Upper lobe of left lung (tissue), 6 donors: ENCODE data around the gene CDKN2AIPNL. TPM values are rescaled to one million over a fixed set of nuclear protein-coding genes. Genes with fewer than 3 reads are reported as not detected.
A peak's percentile ranks its signal among the peaks of the same experiment; 100 is the strongest.

Source experiments
- ATAC-seq, 2 donors: fragments of 200-7000 bp; cut with Tn5 transposase; one replicate each; pipeline ENCODE4 v1.9.1; 2022; ENCODE audit warnings: mild to moderate bottlenecking in 2 of 2, moderate library complexity in 2 of 2; ENCODE audit not compliant: low FRiP score in 2 of 2
- DNase-seq, 2 donors: peaks; one replicate each; pipeline ENCODE4 v3.0.0-alpha.2; 2019 to 2020
- H3K27ac ChIP-seq, 4 donors: fragments of 200-600 bp; sonication (generic); one replicate each; pipeline ENCODE4 v1.5.1; 2016 to 2019
- H3K27me3 ChIP-seq, 4 donors: fragments of 200-600 bp; sonication (generic); one replicate each; pipeline ENCODE4 v1.5.1; 2017 to 2019
- H3K36me3 ChIP-seq, 4 donors: fragments of 200-600 bp; sonication (generic); one replicate each; pipeline ENCODE4 v1.5.1; 2016 to 2019
- H3K4me1 ChIP-seq, 4 donors: fragments of 200-600 bp; sonication (generic); one replicate each; pipeline ENCODE4 v1.5.1; 2018 to 2019
- H3K4me3 ChIP-seq, 4 donors: fragments of 200-600 bp; sonication (generic); one replicate each; pipeline ENCODE4 v1.5.1; 2017 to 2019; ENCODE audit warnings: mild to moderate bottlenecking in 2 of 4, moderate library complexity in 1 of 4
- H3K9me3 ChIP-seq, 4 donors: fragments of 200-600 bp; sonication (generic); one replicate each; pipeline ENCODE4 v1.5.1; 2018 to 2019
- CTCF ChIP-seq, 6 experiments: fragments of 450-650 bp in 4 of 6; fragments of 200-600 bp in 2 of 6; sonication (generic) in 2 of 6; IDR thresholded peaks; one replicate each; pipeline ENCODE4 v1.5.1; 2016 to 2019; ENCODE audit warnings: antibody characterized with exemption in 6 of 6
- EP300 ChIP-seq, 4 donors: sonication (generic); formaldehyde crosslinking; IDR thresholded peaks; one replicate each; pipeline ENCODE4 v1.5.1; 2017; ENCODE audit warnings: antibody characterized with exemption in 4 of 4, control low read depth in 2 of 4
- POLR2A ChIP-seq, 4 donors: fragments of 450-650 bp; IDR thresholded peaks; one replicate each; pipeline ENCODE4 v1.5.1; 2016 to 2017; ENCODE audit warnings: antibody characterized with exemption in 4 of 4, mild to moderate bottlenecking in 2 of 4
- POLR2AphosphoS5 ChIP-seq, 2 donors: sonication (generic); formaldehyde crosslinking; IDR thresholded peaks; one replicate each; pipeline ENCODE4 v1.5.1; 2017; ENCODE audit warnings: antibody characterized with exemption in 2 of 2
- WGBS, 2 donors: methylation state at CpG; one replicate each; pipeline ENCODE4 v1.1.5; 2017 to 2018; 5-methylcytosine and 5-hydroxymethylcytosine counted together
- total RNA-seq, 6 donors: library from RNA; depleted of rRNA in 4 of 6; stranded (reverse); fragments of >200 nt in 4 of 6; gene quantifications; one replicate each; pipeline versions ENCODE4 v1.1.0 to v1.2.1, GENCODE V29; 2016 to 2021
- donor health status: DM: no; HTN: no; CAD: no; lungs with moderate emphysema.
- donor health status: DM: no; HTN: yes; CAD: no; lungs with severe emphysema.

The CDKN2AIPNL gene
- total RNA-seq, result 10 to 100 TPM in 4 of 6 donors, 1 to 10 TPM in 2; 2.1 to 18.5 (median 13.3) TPM

GRCh38 chr5:134411546-134412266, at the start of gene CDKN2AIPNL:
Gene CDKN2AIPNL (minus strand): TSS chr5:134411881. CDS start chr5:134411854, 27 bp downstream.
- Histone ChIP-seq H3K9me3 (no peaks in the 10 kb centered on the region), H3K4me3 (peak within 1 kb of the TSS; percentile 65 to 97 (median 90)), H3K27me3 (no peaks in the 10 kb centered on the region), H3K27ac (peak within 1 kb of the TSS; percentile 83 to 92 (median 88)), H3K4me1 (peaks cover 22 to 35% (median 24%) of the 10 kb centered on the region in 4 donors), H3K36me3 (peaks cover 0 to 6% (median 0%) of the 10 kb centered on the region in 4 donors)
- ATAC-seq (peak; percentile 97 to 99), DNase-seq (peak; percentile 94 to 98)
- TF ChIP-seq POLR2AphosphoS5 (IDR thresholded peaks at IDR 0.05), result peak; percentile 84 to 90
- TF ChIP-seq EP300 (IDR thresholded peaks at IDR 0.05), result peak in 1 of 4 donors; percentile 65
- TF ChIP-seq POLR2A (IDR thresholded peaks at IDR 0.05), result peak in 3 of 4 donors; percentile 50 to 78 (median 71)
- TF ChIP-seq CTCF (IDR thresholded peaks at IDR 0.05), result peak; percentile 73 to 97 (median 95)
- 0% methylated on average over 6 to 13 of the region's 61 CpGs for WGBS, 2 donors

DNA sequence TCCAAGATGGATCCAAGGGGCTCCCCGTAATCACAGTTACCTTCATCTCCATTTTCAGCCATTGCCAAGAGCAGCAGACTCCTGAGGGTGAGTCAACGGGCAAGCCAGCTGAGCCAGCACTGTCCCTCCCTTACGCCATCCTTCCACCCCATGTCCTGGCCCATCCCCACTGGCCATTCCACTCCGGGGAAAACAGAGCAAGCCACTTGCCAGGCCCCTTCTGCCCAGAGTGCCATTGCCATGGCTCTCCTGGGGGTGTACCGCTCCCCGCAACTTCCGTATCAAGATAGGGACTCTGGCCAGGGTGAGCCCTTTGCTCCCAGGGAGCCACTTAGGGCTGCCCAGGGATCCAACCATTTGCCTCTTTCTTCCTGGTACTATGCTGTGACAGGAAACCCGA, 48.9 kb upstream of the CDKN2AIPNL start:
- Histone ChIP-seq H3K27me3 (no peaks in the 10 kb centered on the region), H3K27ac (no peak overlapping the region), H3K9me3 (no peaks in the 10 kb centered on the region), H3K4me3 (no peak overlapping the region), H3K36me3 (no peaks in the 10 kb centered on the region), H3K4me1 (peaks cover 9 to 23% (median 19%) of the 10 kb centered on the region in 4 donors)
- WGBS, 2 donors, result 84 to 93% methylated on average over 7 to 8 of the region's 8 CpGs
- DNase-seq (no peak), ATAC-seq (peak in 1 of 2 donors; percentile 16)
- TF ChIP-seq CTCF (IDR thresholded peaks at IDR 0.05), result no peak
- TF ChIP-seq EP300 (IDR thresholded peaks at IDR 0.05), result no peak
- TF ChIP-seq POLR2AphosphoS5 (IDR thresholded peaks at IDR 0.05), result no peak
- TF ChIP-seq POLR2A (IDR thresholded peaks at IDR 0.05), result no peak

- DNase-seq (no peak), ATAC-seq (no peak)
- Histone ChIP-seq H3K4me3 (no peak overlapping the region), H3K9me3 (no peaks in the 10 kb centered on the region), H3K4me1 (peaks cover 0 to 12% (median 8%) of the 10 kb centered on the region in 4 donors), H3K27me3 (no peaks in the 10 kb centered on the region), H3K36me3 (no peaks in the 10 kb centered on the region), H3K27ac (no peak overlapping the region)
- WGBS, 2 donors, result 75 to 100% methylated on average over 1 of the region's 1 CpG
- TF ChIP-seq POLR2AphosphoS5 (IDR thresholded peaks at IDR 0.05), result no peak
- TF ChIP-seq CTCF (IDR thresholded peaks at IDR 0.05), result no peak
- no peak for TF ChIP-seq POLR2A (IDR thresholded peaks at IDR 0.05)
Measured at GRCh38 chr5:134459491-134459890, 47.8 kb upstream of the CDKN2AIPNL start.

DNA sequence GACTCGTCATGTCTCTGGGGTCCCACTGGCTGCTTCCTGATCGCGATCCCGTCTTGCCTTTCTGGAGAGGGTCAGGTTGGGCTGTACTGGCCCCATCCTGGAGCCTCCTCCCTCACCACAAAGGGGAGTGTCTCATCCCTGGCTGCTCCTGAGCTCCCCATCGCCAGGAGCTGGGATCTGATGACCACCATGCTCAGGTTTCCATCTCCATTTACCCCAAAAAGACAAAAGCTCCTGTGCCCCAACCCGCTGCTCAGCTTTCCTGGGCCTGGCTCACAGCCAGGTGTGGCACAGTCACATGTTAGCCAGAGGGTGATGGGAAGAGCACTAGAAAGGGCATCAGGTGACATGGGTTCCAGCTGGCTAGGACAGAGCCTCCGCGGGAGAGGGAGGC, 47.3 kb upstream of the CDKN2AIPNL start:
- TF ChIP-seq CTCF (IDR thresholded peaks at IDR 0.05), result no peak
- TF ChIP-seq POLR2AphosphoS5 (IDR thresholded peaks at IDR 0.05), result no peak
- TF ChIP-seq POLR2A (IDR thresholded peaks at IDR 0.05), result no peak
- no peak for TF ChIP-seq EP300 (IDR thresholded peaks at IDR 0.05)
- DNase-seq, result no peak
- Histone ChIP-seq H3K27ac (no peak overlapping the region), H3K27me3 (no peaks in the 10 kb centered on the region), H3K9me3 (no peaks in the 10 kb centered on the region), H3K4me3 (no peak overlapping the region), H3K36me3 (no peaks in the 10 kb centered on the region), H3K4me1 (peaks cover 0 to 7% (median 3%) of the 10 kb centered on the region in 4 donors)
- ATAC-seq, result no peak
- 86 to 87% methylated on average over 4 to 8 of the region's 8 CpGs for WGBS, 2 donors
